GM10266 (cell line): ENCODE data around the gene GRIK3.

Experiments
- DNase-seq: peaks from one replicate; pipeline ENCODE4 v3.0.0; 2012; ENCODE audit errors: extremely low spot score
- TF ChIP-seq, protein P1 (sequence below): IDR thresholded peaks from 2 replicates; pipeline ENCODE4 v1.5.1; 2012; ENCODE audit warnings: mild to moderate bottlenecking, low read depth; ENCODE audit not compliant: control insufficient read depth, insufficient read depth; ENCODE audit errors: missing control alignments

Gene GRIK3

DNA sequence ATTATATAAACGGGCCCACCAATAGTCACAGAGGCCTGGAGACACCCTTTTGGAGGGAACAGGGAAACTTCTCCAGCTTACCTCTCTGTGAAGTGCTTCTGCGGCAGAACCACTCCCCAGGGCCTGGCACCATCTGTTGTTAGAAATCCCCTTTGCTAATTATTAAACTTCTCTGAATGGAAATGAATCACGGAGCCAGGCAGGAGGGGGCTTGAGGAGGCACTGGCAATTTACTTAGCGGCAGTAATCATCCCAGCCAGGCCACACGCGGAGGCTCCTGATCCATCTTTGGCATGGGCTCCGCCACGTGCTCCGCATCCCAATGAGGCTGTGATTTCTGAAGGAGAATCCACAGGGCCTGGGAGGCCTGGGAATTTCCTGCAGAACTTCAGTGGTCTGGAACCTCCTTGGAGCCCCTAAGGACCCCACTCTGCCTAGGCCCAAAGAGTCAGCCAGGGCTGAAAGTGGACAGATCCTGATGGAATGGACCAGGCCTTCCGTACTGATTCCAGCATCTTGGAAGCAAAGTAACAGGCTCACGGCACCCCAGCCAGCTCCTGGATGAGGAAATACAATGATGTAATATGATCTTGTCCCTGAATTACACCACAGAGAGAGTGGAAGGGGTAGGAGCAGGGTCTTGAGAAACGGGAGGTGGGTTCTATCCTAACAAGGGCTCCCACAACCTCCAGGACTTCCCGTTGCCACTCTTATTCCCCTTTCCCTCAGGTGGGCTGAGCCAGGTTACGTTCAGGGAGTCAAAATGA, 62.3 kb downstream of the GRIK3 start:
- no peak for DNase-seq
- TF ChIP-seq, protein P1, sequence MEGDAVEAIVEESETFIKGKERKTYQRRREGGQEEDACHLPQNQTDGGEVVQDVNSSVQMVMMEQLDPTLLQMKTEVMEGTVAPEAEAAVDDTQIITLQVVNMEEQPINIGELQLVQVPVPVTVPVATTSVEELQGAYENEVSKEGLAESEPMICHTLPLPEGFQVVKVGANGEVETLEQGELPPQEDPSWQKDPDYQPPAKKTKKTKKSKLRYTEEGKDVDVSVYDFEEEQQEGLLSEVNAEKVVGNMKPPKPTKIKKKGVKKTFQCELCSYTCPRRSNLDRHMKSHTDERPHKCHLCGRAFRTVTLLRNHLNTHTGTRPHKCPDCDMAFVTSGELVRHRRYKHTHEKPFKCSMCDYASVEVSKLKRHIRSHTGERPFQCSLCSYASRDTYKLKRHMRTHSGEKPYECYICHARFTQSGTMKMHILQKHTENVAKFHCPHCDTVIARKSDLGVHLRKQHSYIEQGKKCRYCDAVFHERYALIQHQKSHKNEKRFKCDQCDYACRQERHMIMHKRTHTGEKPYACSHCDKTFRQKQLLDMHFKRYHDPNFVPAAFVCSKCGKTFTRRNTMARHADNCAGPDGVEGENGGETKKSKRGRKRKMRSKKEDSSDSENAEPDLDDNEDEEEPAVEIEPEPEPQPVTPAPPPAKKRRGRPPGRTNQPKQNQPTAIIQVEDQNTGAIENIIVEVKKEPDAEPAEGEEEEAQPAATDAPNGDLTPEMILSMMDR, result no peak

DNA sequence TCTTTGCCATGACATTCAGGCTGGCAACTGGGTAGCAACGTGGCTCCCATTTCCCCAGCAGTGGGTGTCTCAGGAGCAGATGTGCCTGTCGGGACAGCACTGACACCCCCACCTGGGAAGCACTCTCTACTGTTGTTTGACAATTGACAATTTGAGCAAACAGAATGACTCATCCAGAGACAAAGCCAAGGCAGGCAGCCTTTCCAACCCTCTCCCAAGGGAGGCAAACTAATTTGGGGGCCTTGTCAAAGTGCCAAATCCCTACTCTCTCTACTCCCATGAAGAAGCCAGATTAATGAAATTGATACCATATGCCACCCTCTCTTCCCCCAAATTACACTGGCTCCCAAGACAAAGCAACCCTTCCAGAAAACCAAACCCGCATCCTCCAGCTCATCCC, 65.6 kb downstream of the GRIK3 start:
- DNase-seq, result no peak
- TF ChIP-seq, protein P1, result no peak

DNA sequence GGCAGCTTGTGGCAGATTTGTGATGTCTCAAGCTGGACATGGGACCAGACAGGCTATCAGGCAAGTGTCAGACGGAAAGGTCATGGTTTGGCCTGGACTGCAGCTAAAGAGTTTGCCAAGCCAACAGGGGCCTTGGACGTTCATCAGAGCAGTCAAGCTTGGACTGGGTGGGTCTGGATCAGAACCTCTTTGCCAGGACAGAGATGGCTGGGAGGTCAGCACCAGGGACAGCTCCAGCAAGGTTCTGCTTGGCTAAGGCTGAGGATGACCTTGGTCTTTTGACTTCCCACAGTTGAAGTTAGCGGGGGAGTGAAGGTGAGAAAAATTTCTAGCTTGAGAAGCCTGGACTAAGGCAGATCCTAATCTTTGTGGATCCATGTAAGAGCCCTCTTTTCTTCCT, 68.1 kb downstream of the GRIK3 start:
- DNase-seq, result no peak
- TF ChIP-seq, protein P1, result no peak

DNA sequence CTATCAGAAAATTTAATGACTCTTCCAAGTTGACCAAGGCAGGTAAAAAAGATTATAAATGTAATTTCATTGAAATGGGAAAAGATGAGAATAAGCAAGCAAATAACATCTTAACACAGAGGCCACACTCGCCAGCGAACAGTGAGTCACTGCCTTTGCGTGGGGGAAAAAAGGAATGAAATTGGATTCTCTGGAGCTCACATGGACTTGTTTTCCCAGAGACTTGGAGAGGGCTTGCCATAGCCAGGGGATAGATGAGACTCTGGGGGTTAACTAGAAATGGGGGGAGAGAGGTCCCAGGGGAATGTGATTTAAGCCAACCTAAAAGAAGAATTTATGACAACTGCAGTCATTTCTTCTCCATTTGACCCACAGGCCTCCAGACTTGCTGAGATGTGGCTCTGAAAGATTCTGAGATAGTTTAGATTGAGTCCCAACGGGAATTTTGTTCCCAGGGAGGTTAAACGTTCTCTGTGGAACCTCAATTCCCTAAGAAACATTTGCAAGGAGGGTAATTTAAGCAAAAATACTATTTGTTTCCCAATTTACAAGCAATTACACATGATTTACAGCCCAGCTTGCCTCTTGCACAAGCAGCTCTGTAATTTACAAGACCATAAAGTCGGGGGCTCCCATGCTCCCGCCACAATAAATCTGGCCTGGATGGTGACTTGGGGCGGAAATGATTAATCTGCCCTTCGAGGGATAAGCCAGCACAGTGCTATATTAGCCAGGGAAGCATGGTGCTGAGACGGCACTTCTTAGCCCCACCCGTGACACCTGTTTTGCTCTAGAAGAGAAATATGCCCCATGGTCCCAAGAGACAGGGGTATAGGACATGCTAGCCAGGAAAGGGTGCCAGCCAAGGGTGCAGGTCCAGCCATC, 68.8 kb downstream of the GRIK3 start:
- no peak for DNase-seq
- TF ChIP-seq, protein P1, result no peak

DNA sequence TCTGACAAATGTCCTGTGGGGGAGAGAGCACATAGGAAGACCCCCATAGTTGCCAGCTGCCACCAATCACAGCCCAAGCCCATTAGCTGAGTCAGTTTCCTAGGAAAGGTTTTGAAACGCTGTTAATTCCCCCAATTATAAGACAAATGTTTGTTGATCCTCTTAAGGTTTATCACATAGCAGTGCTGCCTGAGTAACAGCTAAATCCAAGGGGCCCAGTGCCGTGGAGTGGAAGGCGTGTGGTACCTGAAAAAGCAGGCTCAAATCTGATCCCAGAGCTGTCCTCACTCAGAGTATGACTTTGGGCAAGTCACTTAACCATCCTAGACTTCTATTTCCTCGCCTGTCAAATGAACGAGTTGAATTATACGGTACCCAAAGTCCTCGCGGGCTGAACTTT, 69.5 kb downstream of the GRIK3 start:
- TF ChIP-seq, protein P1, result no peak
- no peak for DNase-seq

DNA sequence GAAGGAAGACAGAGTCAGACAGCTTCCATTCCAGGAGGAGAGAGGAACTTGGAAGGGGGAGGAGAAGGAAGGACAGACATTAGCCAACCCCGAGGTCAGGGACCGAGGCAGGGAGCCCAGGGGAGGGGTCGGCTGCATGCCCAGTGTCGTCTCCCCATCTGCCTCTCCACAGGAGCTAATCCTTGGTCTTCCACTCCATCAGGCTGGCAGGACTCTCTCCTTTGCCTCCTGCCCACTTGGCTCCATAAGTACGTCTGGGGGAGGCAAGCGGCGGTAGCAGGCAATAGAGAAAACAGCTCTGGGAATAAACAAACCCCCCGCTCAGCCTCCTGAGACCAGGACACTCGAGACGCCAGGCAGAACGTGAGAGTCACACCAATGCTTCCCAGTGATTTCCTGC, 71.3 kb downstream of the GRIK3 start:
- TF ChIP-seq, protein P1, result no peak
- DNase-seq, result no peak

DNA sequence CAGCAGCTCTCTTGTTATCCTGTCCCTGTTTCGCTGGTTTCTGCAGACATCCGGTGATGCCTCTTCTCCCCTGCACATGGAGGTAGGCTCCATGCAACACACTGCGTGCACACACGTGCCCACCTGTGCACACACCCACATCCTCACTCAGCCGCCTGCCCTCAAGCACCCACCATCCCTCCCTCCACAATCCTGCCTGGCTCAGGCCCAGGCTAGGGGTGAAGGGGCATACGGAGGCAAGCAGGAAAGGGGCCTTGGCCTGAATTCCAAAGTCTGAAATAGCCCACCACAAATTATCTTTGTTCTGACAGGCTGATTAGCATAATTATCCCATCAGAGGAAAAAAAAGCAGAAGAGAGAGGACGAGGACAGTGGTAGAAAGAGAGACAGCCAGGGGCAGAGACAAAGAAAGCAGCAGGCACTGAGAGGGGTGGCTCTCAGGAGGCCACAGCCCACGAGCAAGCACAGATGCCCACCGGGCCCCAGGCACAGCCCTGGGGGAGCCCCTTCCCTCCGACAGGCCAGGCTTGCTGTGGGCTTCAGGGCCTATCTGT, 73.2 kb downstream of the GRIK3 start:
- TF ChIP-seq, protein P1, result no peak
- DNase-seq, result no peak
